ENCODE data around the gene GPC6. TPM values are rescaled to one million over a fixed set of nuclear protein-coding genes. Genes with fewer than 3 reads are reported as not detected.

GPC6 gene
- total and polyA plus RNA-seq, 2 donors (not counting 3 experiments of a cell fraction or from before 2014, with no cell fraction given), result 0.01 TPM; not detected in 1

DNA sequence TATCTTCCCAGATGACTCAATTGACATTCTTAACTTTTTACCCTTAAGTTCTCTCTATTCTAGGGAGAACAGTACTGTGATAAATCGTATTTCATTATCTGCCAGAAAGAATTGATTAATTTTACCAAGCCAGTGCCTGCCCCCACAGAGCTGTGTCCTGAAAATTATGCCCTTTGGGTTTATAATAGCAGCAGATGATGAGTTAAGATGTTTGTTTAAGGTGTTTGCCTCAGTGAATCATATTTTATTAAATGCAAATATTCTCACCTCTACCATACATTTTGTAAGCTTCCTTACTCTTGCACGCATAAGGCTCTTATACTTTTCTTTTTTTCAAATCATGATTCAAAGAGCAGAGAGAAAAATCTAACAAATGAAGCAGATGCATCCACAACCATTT lies 934.3 kb downstream of the GPC6 start:
- H3K9ac ChIP-seq (replicated peaks; ENCODE audit: extremely low read depth, insufficient read depth, low read length), result no peak overlapping the region
- intact Hi-C loops (cut with micrococcal nuclease), result no loop called here
- BruUV-seq (replicated peaks), result no TSS peak
- no peak overlapping the region for H3K4me3 ChIP-seq (replicated peaks in 1 of 3; ENCODE audit: insufficient read depth in 1 of 3, low read depth in 1 of 3, low read length in 3 of 3)
- H3K36me3 ChIP-seq (ENCODE audit: control insufficient read depth in 2 of 2, extremely low read depth in 1 of 2, insufficient read depth in 2 of 2, low read length in 2 of 2), result no peaks in the 10 kb centered on the region
- H3K79me2 ChIP-seq (ENCODE audit: control insufficient read depth, insufficient read depth, low read length), result no peaks in the 10 kb centered on the region
- CTCF ChIA-PET, result no interaction called here
- DNase-seq (ENCODE audit: low read depth, low spot score) (no peak), FAIRE-seq (no peak)
- H2AFZ ChIP-seq (ENCODE audit: low read depth, low read length), result no peak overlapping the region
- dilution Hi-C loops (cut with MboI; ENCODE audit: extremely low pct_ligation_motif_present, low sequenced_read_pairs), result no loop called here
- H3K9me1 ChIP-seq (replicated peaks; ENCODE audit: control insufficient read depth, extremely low read depth, insufficient read depth, low read length), result no peaks in the 10 kb centered on the region
- H3K27me3 ChIP-seq (ENCODE audit: control insufficient read depth in 2 of 2, insufficient read depth in 2 of 2, low read length in 2 of 2), result no peaks in the 10 kb centered on the region
- no peaks in the 10 kb centered on the region for H3K4me1 ChIP-seq (ENCODE audit: control insufficient read depth, extremely low read depth, insufficient read depth, low read length)
- no peak overlapping the region for H3K4me2 ChIP-seq (ENCODE audit: insufficient read depth, low read length)
- POLR2A ChIA-PET, result no interaction called here
- H4K20me1 ChIP-seq (replicated peaks; ENCODE audit: control insufficient read depth, extremely low read depth, insufficient read depth, low read length), result no peaks in the 10 kb centered on the region
- TF ChIP-seq, protein P1, sequence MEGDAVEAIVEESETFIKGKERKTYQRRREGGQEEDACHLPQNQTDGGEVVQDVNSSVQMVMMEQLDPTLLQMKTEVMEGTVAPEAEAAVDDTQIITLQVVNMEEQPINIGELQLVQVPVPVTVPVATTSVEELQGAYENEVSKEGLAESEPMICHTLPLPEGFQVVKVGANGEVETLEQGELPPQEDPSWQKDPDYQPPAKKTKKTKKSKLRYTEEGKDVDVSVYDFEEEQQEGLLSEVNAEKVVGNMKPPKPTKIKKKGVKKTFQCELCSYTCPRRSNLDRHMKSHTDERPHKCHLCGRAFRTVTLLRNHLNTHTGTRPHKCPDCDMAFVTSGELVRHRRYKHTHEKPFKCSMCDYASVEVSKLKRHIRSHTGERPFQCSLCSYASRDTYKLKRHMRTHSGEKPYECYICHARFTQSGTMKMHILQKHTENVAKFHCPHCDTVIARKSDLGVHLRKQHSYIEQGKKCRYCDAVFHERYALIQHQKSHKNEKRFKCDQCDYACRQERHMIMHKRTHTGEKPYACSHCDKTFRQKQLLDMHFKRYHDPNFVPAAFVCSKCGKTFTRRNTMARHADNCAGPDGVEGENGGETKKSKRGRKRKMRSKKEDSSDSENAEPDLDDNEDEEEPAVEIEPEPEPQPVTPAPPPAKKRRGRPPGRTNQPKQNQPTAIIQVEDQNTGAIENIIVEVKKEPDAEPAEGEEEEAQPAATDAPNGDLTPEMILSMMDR (IDR thresholded peaks at IDR 0.05; ENCODE audit: extremely low read depth in 1 of 2, insufficient read depth in 1 of 2, low read depth in 1 of 2, low read length in 2 of 2), result no peak
- TF ChIP-seq POLR2AphosphoS5 (IDR thresholded peaks at IDR 0.05; ENCODE audit: insufficient read depth, low read depth, low read length), result no peak
- no peak for TF ChIP-seq FOS (IDR thresholded peaks at IDR 0.05; ENCODE audit: borderline replicate concordance, insufficient read depth, low read length)
- TF ChIP-seq, protein P2, sequence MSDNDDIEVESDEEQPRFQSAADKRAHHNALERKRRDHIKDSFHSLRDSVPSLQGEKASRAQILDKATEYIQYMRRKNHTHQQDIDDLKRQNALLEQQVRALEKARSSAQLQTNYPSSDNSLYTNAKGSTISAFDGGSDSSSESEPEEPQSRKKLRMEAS (IDR thresholded peaks at IDR 0.05; ENCODE audit: insufficient read depth, insufficient read length), result no peak
- TF ChIP-seq EZH2 (IDR thresholded peaks at IDR 0.05; ENCODE audit: borderline replicate concordance, low read depth, low read length, severe bottlenecking), result no peak
- TF ChIP-seq POLR2A (IDR thresholded peaks at IDR 0.05; ENCODE audit: low read depth, low read length), result no peak
- no peak for TF ChIP-seq JUN (IDR thresholded peaks at IDR 0.05; ENCODE audit: borderline replicate concordance, insufficient read depth, insufficient read length, low read depth)
- no peak for TF ChIP-seq GATA2 (IDR thresholded peaks at IDR 0.05; ENCODE audit: insufficient read depth, insufficient read length, low read depth, low read length)
- no peak overlapping the region for H3K27ac ChIP-seq (ENCODE audit: insufficient read depth, low read depth, low read length)
- H3K9me3 ChIP-seq (replicated peaks; ENCODE audit: control insufficient read depth, insufficient read depth, low read length), result peaks cover under 1% of the 10 kb centered on the region

All from endothelial cell of umbilical vein (primary cell).